Heart right ventricle (tissue), 16 donors: ENCODE results near the gene NCKAP5. TPM values are rescaled to one million over a fixed set of nuclear protein-coding genes. Genes with fewer than 3 reads are reported as not detected.

Source experiments
- ATAC-seq, 8 donors: fragments of 200-7000 bp; cut with Tn5 transposase; one replicate each; pipeline ENCODE4 v1.9.1; 2020; ENCODE audit warnings: mild to moderate bottlenecking in 8 of 8, moderate library complexity in 8 of 8, moderate number of reproducible peaks in 1 of 8
- DNase-seq, 2 donors: peaks; one replicate each; pipeline ENCODE4 v3.0.0-alpha.2; 2020
- H3K27ac ChIP-seq, 10 donors: fragments of 200-600 bp; sonication (generic) in 2 of 10; one replicate each; pipeline versions ENCODE4 v1.5.0 to v1.8.0; 2020 to 2022; ENCODE audit warnings: mild to moderate bottlenecking in 3 of 10
- H3K27me3 ChIP-seq, 7 donors: fragments of 200-600 bp; one replicate each; pipeline ENCODE4 v1.8.0; 2021 to 2022; ENCODE audit warnings: mild to moderate bottlenecking in 2 of 7
- H3K36me3 ChIP-seq, 9 donors: fragments of 200-600 bp; sonication (generic) in 1 of 9; one replicate each; pipeline versions ENCODE4 v1.5.0 to v1.8.0; 2020 to 2022; ENCODE audit warnings: mild to moderate bottlenecking in 2 of 9
- H3K4me1 ChIP-seq, 9 donors: fragments of 200-600 bp; sonication (generic) in 1 of 9; one replicate each; pipeline versions ENCODE4 v1.5.0 to v1.8.0; 2020 to 2022; ENCODE audit warnings: mild to moderate bottlenecking in 4 of 9
- H3K4me3 ChIP-seq, 10 donors: fragments of 200-600 bp; sonication (generic) in 2 of 10; one replicate each; pipeline versions ENCODE4 v1.5.0 to v1.8.0; 2020 to 2022; ENCODE audit warnings: mild to moderate bottlenecking in 7 of 10, moderate library complexity in 2 of 10
- H3K9me3 ChIP-seq, 11 donors: fragments of 200-600 bp in 10 of 11; sonication (generic) in 2 of 11; one replicate each; pipeline versions ENCODE4 v1.5.0 to v1.8.0; 2013 to 2022; ENCODE audit warnings: mild to moderate bottlenecking in 2 of 11, control low read depth in 1 of 11, moderate library complexity in 1 of 11
- CTCF ChIP-seq, 9 donors: fragments of 200-600 bp; sonication (generic) in 2 of 9; IDR thresholded peaks; one replicate each; pipeline versions ENCODE4 v1.5.0 to v1.8.0; 2021 to 2022; ENCODE audit warnings: antibody characterized with exemption in 9 of 9, mild to moderate bottlenecking in 5 of 9, moderate library complexity in 1 of 9
- WGBS, 2 donors: extraction: QIAGEN DNeasy Blood & Tissue Kit; methylation state at CpG; one replicate each; pipeline ENCODE4 v1.1.7; 2013; ENCODE audit warnings: inconsistent platforms in 1 of 2; 5-methylcytosine and 5-hydroxymethylcytosine counted together
- intact Hi-C, 10 donors: fragments of 100-400 bp; cut with DNase I; formaldehyde crosslinking; loops; one replicate each; pipeline versions ENCODE4 v1.11.1 to v1.14.2; 2022
- polyA plus RNA-seq, 2 donors: library from polyadenylated mRNA; stranded (reverse); fragments of 200-250 nt; gene quantifications; one replicate each; pipeline ENCODE4 v1.2.3, GENCODE V29; 2013
- total RNA-seq, 10 donors: library from RNA; stranded (reverse); fragmentation: NEBNext Ultra II Directional in 3 of 10; extraction: Animal tissue kit (Norgen Biotek cat#: 25700) in 3 of 10; gene quantifications; one replicate each; pipeline versions ENCODE4 v1.2.1 to v1.2.4, GENCODE V29; 2021 to 2023
- donor health status: Arrhythmogenic right ventricular cardiomyopathy.
- donor health status: ischemic (EF 13 %, LVEDD 7.1; RV severe dilation, severe dysfunction).
- donor health status: healthy with polysubstance abuse.
- donor health status: DM: no; HTN: yes; CAD: no.
- donor health status: DM: no; HTN: no; CAD: no.
- donor health status: ischemic (EF 25% LVEDD 6.9; RV normal size, moderate dysfunction).
- donor health status: ischemic (EF 25% LVEDD 5.7; RV mildly dilated, moderate dysfunction).
- donor health status: healthy.
- donor health status: DM: yes; HTN: yes; CAD: no.
- donor health status: Ischemic cardiomyopathy.
- donor health status: ischemic (EF 35%, LVEDD 5.7; RV mildly dilated, moderate dysfunction).
- donor health status: nonischemic (EF 11% LVEDD 7.7; RV severe dilation, severe dysfunction).
- donor health status: DM: yes; HTN: yes; CAD: no.
- donor health status: PGD.
- donor health status: ischemic (EF 29% LVEDD 5.4; RV normal size, mild dysfunction).
- donor health status: nonischemic (EF 23%, LVEDD 6.1; RV moderate dilation, normal function).

NCKAP5 gene
- total and polyA plus RNA-seq, 12 donors, result 0.57 to 11.7 (median 6.2) TPM

DNA sequence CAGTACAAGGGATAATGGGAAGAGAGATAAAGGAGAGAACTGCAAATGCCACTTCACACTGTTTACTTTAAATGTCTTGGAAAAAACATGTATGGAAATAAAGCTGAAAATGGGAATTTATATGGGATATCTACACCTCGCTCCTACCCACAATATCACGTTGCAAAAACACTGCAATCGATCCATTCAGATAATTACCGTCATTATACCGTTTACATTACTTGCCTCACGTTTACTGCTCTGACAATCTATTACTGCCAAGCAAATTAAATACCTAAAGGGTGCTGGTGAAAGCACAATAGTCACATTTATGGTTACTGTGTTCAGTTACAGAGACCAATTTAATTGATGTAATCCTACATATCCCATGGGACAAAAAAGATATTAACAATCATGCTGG, 683.6 kb downstream of the NCKAP5 start:
- Histone ChIP-seq H3K4me3 (no peak overlapping the region), H3K27ac (no peak overlapping the region), H3K4me1 (no peaks in the 10 kb centered on the region), H3K27me3 (no peaks in the 10 kb centered on the region), H3K9me3 (peaks cover 0 to 22% (median 3%) of the 10 kb centered on the region in 11 donors), H3K36me3 (no peaks in the 10 kb centered on the region)
- DNase-seq (no peak), ATAC-seq (no peak)
- TF ChIP-seq CTCF (IDR thresholded peaks at IDR 0.05), result no peak
- 87 to 91% methylated on average over 6 of the region's 6 CpGs for WGBS, 2 donors
- intact Hi-C loops, result no loop called here

DNA sequence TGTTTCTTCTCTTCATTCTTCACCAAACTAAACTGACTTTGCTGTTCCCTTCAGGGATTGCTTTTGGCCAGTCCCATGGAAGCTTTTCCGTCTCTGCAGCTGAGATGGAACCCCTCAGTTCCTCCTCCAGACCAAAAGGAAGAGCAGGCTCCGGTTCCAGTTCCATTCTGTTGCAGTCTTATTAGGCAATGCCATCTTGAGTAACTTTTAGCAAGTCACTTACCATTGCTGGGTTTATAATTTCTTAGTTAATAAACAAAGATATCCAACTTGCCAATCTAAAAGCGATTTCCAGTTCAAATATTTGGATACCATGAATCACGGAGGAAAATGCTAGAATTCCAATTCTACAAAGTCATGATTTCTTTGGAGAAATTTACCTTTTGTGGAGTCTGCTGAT, 684.0 kb downstream of the NCKAP5 start:
- intact Hi-C loops, result no loop called here
- Histone ChIP-seq H3K27ac (no peak overlapping the region), H3K36me3 (no peaks in the 10 kb centered on the region), H3K4me1 (no peaks in the 10 kb centered on the region), H3K27me3 (no peaks in the 10 kb centered on the region), H3K4me3 (no peak overlapping the region), H3K9me3 (peaks cover 0 to 22% (median 3%) of the 10 kb centered on the region in 11 donors)
- WGBS, 2 donors, result 86 to 94% methylated on average over 4 of the region's 4 CpGs
- no peak for ATAC-seq
- no peak for TF ChIP-seq CTCF (IDR thresholded peaks at IDR 0.05)
- no peak for DNase-seq

DNA sequence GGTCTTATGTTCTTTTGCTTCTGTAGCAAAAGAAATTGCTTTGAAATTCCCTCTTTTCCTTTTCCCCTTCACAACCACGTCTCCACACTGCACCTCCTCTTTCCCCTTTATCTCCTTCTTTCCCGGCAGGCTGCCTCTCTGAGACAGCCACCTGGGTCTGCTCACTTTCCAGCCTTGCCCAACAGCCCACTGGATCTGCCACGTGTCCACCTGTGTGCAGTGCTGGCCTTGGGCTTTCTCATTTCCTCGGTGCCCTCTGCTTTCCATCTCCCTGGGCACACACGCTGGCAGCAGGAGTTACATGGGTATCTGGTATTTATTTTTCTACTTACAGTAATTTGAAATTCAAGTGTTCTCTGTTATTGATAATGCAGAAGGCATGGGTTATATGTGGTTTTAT, 684.8 kb downstream of the NCKAP5 start:
- peaks cover 0 to 22% (median 3%) of the 10 kb centered on the region in 11 donors for H3K9me3 ChIP-seq
- no peaks in the 10 kb centered on the region for H3K27me3 ChIP-seq
- TF ChIP-seq CTCF (IDR thresholded peaks at IDR 0.05), result no peak
- H3K27ac ChIP-seq, result no peak overlapping the region
- DNase-seq (no peak), ATAC-seq (no peak)
- H3K4me1 ChIP-seq, result no peaks in the 10 kb centered on the region
- 76 to 78% methylated on average over 5 of the region's 5 CpGs for WGBS, 2 donors
- no peak overlapping the region for H3K4me3 ChIP-seq
- intact Hi-C loops, result no loop called here
- no peaks in the 10 kb centered on the region for H3K36me3 ChIP-seq

DNA sequence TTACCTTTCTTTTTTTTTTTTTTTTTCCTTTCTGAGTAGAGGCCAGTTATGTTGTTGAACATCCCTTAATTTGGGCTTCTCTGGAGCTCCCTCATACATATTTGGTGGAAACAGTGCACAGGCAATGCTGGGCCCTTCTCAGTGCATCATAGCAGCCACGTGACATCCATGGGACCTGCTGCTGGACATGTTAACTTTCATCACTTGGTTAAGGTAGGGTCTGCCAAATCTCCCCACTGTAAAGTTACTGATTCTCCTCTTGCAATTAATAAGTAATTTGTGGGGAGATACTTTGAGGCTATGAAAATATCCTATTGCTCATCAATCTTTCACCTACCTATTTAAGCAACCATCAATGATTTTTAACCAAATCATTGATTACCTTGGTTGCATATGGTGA, 686.7 kb downstream of the NCKAP5 start:
- intact Hi-C loops, result no loop called here
- no peak overlapping the region for H3K4me3 ChIP-seq
- ATAC-seq (no peak), DNase-seq (no peak)
- peaks cover 0 to 8% (median 3%) of the 10 kb centered on the region in 11 donors for H3K9me3 ChIP-seq
- WGBS, 2 donors, result 92 to 97% methylated on average over 1 of the region's 1 CpG
- no peaks in the 10 kb centered on the region for H3K27me3 ChIP-seq
- H3K27ac ChIP-seq, result no peak overlapping the region
- H3K4me1 ChIP-seq, result no peaks in the 10 kb centered on the region
- no peak for TF ChIP-seq CTCF (IDR thresholded peaks at IDR 0.05)
- H3K36me3 ChIP-seq, result no peaks in the 10 kb centered on the region
